AG10803 (cell line): Measurements from ENCODE around the gene DBNDD2.

Experiments
- DNase-seq: peaks from one replicate; pipeline ENCODE4 v3.0.0; 2010; ENCODE audit warnings: low read depth
- H3K4me3 ChIP-seq: 2 replicates; pipeline ENCODE4 v1.5.1; 2011; ENCODE audit warnings: mild to moderate bottlenecking, low read length, control low read depth
- TF ChIP-seq, protein P1 (sequence below): conservative IDR thresholded peaks from 2 replicates; pipeline ENCODE4 v1.5.1; 2011; ENCODE audit warnings: mild to moderate bottlenecking, low read length, control low read depth, inconsistent platforms

DBNDD2 gene

DNA sequence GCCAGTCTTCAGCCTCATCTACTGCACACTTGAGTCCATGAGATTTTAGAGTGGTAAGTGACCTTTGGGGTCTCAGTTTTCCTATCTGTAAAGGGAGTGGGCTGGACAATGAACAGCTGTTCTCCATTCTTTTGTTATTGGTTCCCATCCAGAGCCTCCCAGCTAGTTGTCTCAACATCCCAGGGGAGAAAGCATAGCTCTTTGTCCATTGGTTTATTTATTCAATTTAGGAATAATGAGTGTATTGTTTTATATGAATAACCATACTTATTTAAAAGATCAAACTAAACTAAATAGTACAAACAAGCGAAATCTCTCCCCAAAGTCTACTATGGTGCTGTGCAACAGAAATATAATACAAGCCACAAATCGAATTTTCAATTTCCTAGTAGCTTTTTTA, 21.5 kb downstream of the DBNDD2 start:
- no peak overlapping the region for H3K4me3 ChIP-seq
- TF ChIP-seq, protein P1, sequence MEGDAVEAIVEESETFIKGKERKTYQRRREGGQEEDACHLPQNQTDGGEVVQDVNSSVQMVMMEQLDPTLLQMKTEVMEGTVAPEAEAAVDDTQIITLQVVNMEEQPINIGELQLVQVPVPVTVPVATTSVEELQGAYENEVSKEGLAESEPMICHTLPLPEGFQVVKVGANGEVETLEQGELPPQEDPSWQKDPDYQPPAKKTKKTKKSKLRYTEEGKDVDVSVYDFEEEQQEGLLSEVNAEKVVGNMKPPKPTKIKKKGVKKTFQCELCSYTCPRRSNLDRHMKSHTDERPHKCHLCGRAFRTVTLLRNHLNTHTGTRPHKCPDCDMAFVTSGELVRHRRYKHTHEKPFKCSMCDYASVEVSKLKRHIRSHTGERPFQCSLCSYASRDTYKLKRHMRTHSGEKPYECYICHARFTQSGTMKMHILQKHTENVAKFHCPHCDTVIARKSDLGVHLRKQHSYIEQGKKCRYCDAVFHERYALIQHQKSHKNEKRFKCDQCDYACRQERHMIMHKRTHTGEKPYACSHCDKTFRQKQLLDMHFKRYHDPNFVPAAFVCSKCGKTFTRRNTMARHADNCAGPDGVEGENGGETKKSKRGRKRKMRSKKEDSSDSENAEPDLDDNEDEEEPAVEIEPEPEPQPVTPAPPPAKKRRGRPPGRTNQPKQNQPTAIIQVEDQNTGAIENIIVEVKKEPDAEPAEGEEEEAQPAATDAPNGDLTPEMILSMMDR: no peak
- DNase-seq: no peak

DNA sequence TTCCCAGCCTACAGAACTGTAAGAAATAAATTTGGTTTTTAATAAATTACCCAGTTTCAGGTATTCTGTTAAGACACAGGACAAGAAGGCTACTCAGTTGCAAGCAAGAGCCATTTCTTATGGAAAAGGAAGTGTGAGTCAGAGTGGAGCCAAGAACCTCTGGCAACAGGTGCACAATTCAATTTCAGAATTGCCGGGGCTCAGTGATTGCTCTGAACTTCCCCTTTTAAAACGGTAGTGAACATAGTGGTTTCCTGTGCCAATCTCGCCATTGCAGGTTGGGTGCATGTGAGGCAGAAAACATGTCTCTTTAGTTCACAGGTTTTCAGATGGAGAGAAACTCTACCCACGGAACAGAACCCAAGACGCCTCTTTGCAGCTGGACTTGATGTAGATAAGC, 24.2 kb downstream of the DBNDD2 start:
- TF ChIP-seq, protein P1: no peak
- no peak for DNase-seq
- H3K4me3 ChIP-seq: no peak overlapping the region

GRCh38 chr20:45433316-45433715, 25.2 kb downstream of the DBNDD2 start:
- H3K4me3 ChIP-seq: no peak overlapping the region
- peak; percentile 87 for DNase-seq
- TF ChIP-seq, protein P1: no peak

DNA sequence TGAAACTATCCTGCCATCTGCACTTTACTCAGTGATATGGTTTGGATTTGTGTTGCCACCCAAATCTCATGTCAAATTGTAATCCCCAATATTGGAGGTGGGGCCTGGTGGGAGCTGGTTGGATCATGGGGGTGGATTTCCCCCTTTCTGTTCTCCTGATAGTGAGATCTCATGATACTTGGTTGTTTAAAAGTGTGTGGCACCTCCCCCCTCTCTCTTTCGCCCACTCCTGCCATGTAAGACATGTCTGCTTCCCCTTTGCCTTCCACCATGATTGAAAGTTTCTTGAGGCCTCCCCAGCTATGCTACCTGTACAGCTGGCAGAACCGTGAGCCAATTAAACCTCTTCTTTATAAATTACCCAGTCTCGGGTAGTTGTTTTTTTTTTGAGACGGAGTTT, 25.9 kb downstream of the DBNDD2 start:
- TF ChIP-seq, protein P1: no peak
- no peak for DNase-seq
- H3K4me3 ChIP-seq: no peak overlapping the region

DNA sequence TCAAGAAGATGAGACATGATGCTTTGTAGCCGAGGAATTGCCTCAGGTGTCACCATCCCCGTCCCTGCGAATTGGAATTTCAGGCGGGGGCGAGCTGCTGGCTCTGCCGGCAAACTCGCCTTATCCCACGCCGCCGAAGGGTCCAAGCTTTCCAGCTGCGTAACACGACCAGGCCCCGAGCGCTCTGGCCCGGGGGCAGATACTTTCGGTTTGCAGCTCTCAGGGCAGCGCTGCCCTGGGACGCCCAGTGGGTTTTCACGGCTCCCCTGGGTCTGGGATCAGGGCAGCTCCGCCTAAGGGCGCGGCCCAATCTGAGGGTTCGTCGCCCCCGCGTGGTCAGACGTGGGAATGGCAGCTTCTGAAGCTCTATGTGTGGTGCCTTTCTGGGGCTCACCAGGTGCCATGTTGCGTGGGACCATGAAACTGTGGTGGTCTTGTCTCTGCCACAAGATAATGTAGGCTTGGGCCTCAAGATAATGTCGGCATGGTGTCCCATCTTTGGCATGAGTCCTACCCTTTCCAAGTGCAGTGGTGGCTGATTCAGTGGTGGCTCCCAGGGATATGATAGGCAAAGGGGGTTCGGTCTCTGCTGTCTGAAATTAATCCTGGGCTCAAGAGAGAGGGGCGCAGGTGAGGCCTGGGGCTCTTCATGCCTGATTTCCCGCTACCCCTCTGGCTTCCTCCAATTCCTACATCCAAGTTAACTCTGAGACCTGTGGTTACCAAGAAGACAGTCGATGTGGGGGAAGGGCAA, 28.8 kb downstream of the DBNDD2 start:
- TF ChIP-seq, protein P1: peak; percentile 91
- peak; percentile 81 for DNase-seq
- H3K4me3 ChIP-seq: peak overlapping the region; percentile 70

- TF ChIP-seq, protein P1: no peak
- DNase-seq: no peak
- no peak overlapping the region for H3K4me3 ChIP-seq
These were observed 32.3 kb downstream of the DBNDD2 start for GRCh38 chr20:45440424-45440823.
